CD1c-positive myeloid dendritic cell (primary cell): Measurements from ENCODE around the gene PEX19.
"Not testable (repeated sequence)": the region's sequence is repeated elsewhere in the genome, so short reads cannot be mapped to it uniquely, and the experiment has no call there.

ENCODE experiments used
- DNase-seq: peaks from one replicate; pipeline ENCODE4 v3.0.0-alpha.2; 2016; ENCODE audit errors: extremely low spot score

PEX19 gene

DNA sequence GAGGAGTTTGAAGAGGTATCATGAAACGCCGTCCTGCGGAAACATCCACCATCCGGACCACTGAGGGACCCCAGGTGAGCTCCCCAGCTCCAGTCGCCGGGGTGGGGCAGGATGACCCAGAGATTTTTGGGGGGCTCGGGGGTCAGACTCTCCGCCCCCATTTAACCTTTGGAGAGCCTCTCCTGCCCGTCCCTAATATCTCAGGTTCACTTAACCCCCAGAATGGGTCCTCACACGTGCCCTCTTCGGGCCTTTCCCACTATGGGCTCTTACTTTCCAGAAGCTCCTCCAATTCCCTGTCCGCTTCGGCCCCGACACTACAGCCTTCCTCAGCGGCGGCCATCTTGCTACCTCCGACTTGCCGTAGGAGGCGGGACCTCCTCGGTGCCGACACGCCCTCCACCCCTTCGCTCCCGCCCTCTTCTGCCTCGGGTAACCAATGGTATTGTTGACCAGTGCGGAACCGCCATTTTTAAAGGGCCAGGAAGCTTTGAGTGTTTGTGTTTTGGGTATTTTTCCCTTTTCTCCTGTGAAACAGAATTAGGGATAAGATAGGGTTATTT lies at the start of gene PEX19:
Gene PEX19, minus strand, starts transcription at position 352 of the 563 bp plus-strand sequence. Its CDS starts 9 bp downstream, at position 343.
- DNase-seq = peak; percentile 93

GRCh38 chr1:160332516-160332915 lies 47.6 kb upstream of the PEX19 start:
- DNase-seq = no peak

DNA sequence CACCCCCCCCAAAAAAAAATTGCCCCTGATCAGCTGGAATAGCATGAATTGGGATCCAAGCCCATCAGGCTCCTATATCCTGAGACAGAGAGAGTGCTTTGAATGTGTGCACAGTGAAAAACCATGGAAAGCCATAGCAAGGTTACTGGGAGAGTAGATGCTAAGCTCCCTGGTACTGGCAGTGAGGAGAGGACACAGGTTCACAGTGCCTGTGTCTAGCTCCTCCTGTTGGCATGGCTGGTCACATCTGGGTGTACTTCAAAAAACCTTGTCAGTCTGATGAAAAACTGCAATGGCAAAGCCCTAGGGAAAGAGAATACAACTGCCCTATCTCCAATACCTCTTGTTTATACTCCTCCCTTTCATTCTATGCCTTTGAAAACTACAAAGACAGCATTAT lies 45.2 kb upstream of the PEX19 start:
- no peak for DNase-seq

DNA sequence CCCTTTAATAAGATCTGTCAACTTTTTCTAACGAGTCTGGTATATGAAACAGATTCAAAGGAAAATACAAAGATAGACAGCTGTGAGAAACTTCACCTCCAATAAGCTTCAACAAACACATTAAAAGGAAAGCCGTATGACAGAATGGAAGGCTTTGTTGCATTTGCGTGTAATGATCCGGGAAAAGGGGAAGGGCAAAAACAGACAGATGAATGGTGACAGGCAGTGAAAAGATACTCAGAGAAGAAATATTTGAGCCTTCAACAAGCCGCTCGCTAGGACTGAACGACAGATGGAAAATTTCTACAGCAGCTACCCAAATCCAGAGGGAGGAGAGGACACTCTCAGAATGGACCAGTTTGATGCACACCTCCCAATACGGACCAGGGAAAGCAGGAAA lies 43.3 kb upstream of the PEX19 start:
- DNase-seq = no peak

DNA sequence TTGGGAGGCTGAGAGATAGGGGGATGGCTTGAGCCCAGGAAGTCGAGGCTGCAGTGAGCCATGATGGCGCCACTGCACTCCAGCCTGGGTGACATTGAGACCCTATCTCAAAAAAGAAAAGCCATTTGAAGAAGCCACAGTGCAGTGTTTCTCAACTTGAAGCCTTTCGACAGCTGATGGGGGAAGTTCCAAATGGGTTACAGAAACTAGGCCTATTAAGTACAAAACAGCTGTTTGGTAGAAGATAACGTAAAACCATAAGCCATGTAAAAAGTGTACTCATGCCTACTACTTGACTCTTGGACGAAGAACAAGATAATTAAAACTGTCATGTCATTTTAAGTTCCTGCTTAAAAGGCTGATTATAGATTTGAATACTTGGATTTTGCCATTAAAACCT lies 41.5 kb upstream of the PEX19 start:
- DNase-seq = no peak

DNA sequence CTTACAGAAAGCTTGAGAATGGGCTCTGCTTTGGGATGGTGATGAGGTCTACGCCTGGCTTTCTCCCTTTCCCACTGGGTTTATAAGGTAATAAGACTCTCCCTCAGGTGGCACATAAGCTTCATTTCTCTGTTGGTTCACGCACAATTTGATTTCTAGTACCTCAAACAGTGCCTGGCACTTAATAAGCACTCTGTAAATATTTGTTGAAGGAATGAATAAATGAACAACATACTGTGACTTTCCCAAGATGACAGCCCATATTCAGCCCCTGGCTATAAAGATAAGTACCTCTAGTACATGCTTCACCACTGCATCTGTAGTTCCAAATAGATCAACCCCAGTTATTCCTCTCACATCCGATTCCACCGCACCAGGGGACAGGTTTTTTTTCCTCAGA lies 40.3 kb upstream of the PEX19 start:
- no peak for DNase-seq

- DNase-seq = no peak
Observed at GRCh38 chr1:160322831-160323230, 37.9 kb upstream of the PEX19 start.

DNA sequence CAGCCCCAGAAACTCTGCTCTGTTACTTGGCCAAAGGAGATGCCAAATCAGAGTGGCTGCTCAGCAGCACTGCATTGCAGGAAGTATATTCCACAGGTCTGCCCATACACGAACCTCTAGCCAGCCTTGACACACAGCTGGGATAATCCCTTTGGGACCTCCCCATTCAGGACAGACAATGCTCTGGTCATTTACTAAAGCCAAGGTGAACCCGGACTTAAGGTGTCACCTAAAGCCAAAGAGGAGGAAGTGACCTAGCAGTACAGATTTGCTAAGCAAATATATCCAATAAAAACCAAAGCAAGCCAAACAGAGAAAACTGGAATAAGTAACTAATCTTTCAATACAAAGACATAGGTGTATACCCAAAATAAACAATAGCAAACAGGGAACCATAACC lies 30.4 kb upstream of the PEX19 start:
- DNase-seq = no peak

GRCh38 chr1:160309571-160309970 lies 24.6 kb upstream of the PEX19 start:
- DNase-seq = peak; percentile 16

DNA sequence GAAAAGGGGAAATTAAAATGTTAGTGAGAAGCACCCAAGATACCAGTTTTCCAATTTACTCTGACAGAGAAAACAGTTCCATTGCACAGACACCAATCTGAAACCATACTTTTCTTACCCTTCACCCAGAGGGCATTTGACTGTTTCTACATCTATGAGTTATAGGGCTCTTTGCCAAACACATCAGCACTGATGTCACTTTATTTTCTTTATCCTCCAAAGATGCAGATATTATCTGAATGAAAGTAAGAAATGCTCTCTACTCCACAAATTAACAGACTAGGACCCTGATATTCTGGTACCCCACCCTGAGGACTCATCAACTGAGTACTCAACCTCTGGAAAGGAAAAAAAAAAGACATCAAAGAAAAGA lies 24.2 kb upstream of the PEX19 start:
- DNase-seq = no peak

- no peak for DNase-seq
Observed at GRCh38 chr1:160308451-160309184, 23.7 kb upstream of the PEX19 start.

DNA sequence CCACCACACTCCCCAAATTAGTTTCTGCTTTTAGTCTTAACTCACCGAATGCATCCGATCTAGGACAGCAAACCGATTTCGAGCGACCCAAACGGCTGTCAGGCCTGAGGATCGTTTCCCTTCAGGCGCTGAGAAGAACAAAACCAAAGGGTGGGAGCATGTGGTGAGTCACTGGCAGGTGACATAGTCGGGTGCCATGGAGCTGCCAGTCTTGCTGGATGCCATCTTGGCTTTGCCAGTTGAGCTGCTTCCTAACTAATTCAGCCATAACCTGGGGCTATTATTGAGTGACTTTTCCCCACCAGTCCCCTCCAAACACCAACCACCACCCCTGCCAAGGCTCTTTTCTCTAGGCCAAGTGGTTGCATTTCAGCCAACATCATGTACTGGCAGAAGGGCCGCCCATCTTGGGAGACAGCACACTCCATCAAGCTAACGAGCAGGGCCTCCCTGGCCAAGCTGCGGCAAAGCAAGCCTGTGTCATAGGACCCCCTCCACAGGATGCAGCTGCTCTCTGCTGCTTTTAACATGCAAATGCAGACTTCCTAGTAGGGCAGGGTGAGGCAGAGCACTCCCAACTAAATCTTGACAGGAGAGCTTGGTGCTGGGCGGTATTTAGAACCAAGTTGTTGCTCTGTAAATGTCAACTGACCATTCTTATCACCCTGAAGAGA lies 22.3 kb upstream of the PEX19 start:
- no peak for DNase-seq

DNA sequence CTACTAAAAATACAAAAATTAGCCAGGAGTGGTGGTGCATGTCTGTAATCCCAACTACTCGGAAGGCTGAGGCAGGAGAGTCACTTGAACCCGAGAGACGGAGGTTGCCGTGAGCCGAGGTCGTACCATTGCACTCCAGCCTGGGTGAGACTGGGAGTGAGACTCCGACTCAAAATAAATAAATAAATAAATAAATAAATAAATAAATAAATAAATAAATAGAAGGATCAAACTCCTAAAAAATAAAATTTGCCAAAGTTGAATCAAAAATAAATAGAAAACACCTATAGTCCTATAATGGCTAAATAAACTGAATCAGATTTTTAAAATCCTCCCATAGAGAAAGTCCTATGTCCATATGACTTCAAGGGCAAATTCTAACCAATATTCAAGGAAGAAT lies 15.2 kb upstream of the PEX19 start:
- no peak for DNase-seq

- no peak for DNase-seq
Observed at GRCh38 chr1:160296036-160296435, 11.1 kb upstream of the PEX19 start.

- DNase-seq = no peak
Observed at GRCh38 chr1:160293020-160293968, 8.4 kb upstream of the PEX19 start.

DNA sequence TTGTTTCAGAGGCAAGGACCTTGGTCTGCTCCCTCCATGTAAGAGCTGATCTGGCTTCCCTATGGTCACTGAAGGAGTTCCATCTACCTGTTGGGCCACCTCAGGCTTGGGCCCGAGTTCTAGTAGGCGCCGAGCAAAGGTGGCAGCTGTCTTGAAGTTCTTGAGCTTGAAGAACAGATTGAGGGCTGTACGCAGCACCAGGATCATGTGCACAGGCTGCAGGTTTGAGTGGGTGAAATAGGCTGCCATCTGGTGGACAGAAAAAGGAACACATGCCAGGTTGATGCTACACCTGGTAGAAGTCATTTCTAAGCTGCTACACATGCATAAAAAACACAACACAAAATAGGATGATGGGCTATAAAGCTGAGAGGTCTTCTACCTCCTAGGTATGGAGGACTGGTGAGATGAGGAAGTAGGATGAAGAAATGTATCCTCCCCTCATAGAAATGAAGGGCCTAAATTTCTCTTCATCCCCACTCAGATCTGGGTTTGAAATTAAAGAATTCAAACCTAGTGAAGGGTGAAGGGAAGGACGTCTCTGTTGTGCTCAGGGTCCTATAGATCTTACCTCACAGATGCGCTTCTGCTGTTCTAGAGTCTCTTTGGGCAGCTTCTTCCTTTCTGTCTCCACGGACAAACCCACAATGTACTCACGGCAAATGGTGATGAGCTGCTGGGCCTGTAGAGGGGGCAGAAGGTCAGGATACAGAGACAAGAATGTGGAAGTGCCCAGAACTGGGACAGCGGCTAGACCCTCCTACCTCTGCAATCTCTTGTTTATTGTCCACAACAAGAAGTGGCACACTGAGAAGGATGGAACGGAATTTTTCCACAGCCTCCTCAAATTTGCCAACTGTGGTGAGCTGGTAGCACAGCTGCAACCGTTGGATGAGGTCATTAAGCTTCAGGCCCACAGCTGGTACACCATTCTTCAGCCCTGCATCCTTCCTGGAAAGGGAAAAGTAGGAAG lies 6.6 kb upstream of the PEX19 start:
- peak; percentile 64 for DNase-seq

DNA sequence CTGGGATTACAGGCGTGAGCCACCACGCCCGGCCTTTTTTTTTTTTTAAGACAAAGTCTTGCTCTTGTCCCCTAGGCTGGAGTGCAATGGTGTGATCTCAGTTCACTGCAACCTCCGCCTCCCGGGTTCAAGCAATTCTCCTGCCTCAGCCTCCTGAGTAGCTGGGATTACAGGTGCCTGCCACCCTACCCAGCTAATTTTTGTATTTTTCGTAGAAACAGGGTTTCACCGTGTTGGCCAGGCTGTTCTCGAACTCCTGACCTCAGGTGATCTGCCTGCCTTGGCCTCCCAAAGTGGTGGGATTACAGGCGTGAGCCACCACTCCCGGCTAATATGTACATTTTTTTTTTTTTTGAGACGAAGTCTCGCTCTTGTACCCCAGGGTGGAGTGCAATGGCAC lies 2.8 kb upstream of the PEX19 start:
- DNase-seq = not testable (repeated sequence)

DNA sequence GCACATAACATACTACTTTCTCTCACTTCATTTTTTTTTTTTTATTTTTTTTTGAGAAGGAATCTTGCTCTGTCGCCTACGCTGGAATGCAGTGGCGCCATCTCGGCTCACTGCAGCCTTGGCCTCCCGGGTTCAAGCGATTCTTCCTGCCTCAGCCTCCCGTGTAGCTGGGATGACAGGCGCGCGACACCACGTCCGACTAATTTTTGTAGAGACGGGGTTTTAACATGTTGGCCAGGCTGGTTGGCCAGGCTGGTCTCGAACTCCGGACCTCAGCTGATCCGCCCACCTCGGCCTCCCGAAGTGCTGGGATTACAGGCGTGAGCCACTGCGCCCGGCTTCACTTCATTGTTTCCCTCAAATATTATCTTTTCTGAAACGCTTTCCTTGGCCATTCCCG lies 573 bp upstream of the PEX19 start:
- no peak for DNase-seq

DNA sequence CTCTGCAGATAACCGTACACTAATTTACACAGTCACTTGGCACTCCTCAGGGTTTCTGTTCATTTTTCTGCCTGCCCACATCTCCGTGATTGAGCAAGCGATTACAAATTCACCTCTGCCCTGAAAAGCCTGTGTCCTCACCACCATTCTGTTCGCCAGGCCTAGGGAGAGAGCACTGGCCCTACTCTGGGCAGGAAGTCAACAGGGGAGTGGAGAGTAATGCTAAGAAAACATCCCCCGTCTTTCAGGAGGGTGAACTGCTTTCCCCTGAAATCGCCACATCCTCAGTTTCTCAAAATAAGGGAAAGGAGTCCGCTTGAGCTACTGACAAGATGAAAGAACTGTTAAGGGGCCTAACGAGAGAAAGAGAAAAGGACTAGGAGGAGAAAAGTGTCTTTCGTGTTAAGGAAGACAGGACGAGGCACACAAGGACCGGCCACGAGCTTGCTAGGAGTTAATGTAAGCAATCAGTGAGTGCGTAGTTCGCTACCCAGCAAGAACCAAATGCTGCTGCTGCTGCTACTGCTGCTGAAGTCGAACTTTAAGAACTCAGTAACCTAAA lies 632 bp downstream of the PEX19 start:
- DNase-seq = peak; percentile 88

DNA sequence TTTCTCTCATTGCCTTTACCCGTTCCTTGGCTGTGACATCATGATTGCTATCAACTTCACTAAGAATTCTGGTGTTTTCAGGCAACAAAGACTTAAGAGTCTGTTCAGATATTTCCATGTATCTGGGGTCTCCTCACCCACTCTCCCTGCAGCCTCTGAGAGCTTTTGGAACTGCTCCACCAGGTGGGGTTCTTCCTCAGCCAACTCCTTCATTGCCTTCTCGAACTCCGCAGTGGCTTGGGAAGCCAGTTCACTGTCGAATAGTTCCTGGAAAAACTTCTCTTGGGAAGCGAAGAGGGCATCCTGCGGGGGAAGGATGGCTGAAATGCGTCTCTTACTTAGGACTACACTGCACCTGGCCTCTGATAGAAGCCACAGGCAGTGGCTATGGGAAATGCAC lies 2.1 kb downstream of the PEX19 start:
- DNase-seq = no peak

- no peak for DNase-seq
Observed at GRCh38 chr1:160277987-160278386, 6.9 kb downstream of the PEX19 start.
